GM23338 (cell line): ENCODE results near the gene CACNA1D.

Experiments used
- CREB1 ChIP-seq: fragments of 250-450 bp; sonication (Bioruptor Pico); IDR thresholded peaks from 2 replicates; pipeline ENCODE4 v1.5.0; 2020; ENCODE audit warnings: low read depth, mild to moderate bottlenecking, moderate library complexity
- EZH2 ChIP-seq: fragments of 200-600 bp; sonication (generic); IDR thresholded peaks from one replicate; pipeline ENCODE4 v1.8.0; 2017; ENCODE audit warnings: antibody characterized with exemption, mild to moderate bottlenecking, low read depth; ENCODE audit not compliant: unreplicated experiment
- EZH2phosphoT487 ChIP-seq: fragments of 200-600 bp; sonication (generic); IDR thresholded peaks from one replicate; pipeline ENCODE4 v1.8.1; 2018; ENCODE audit warnings: antibody characterized with exemption; ENCODE audit not compliant: unreplicated experiment
- JUNB ChIP-seq: IDR thresholded peaks from one replicate; pipeline ENCODE4 v1.6.1; 2016; ENCODE audit warnings: antibody characterized with exemption; ENCODE audit not compliant: unreplicated experiment
- NANOG ChIP-seq: IDR thresholded peaks from 2 replicates; pipeline ENCODE4 v1.6.1; 2016; ENCODE audit warnings: antibody characterized with exemption, borderline replicate concordance
- POLR2AphosphoS5 ChIP-seq: IDR thresholded peaks from 2 replicates; pipeline ENCODE4 v1.6.1; 2016; ENCODE audit warnings: antibody characterized with exemption, low read depth
- STAT1 ChIP-seq: IDR thresholded peaks from one replicate; pipeline ENCODE4 v1.6.1; 2016; ENCODE audit warnings: antibody characterized with exemption; ENCODE audit not compliant: unreplicated experiment
- ZNF114 ChIP-seq: fragments of 250-450 bp; sonication (Bioruptor Pico); IDR thresholded peaks from 2 replicates; pipeline ENCODE4 v1.5.0; 2020; ENCODE audit warnings: mild to moderate bottlenecking, moderate library complexity
- ZNF331 ChIP-seq: fragments of 250-450 bp; sonication (Bioruptor Pico); IDR thresholded peaks from 2 replicates; pipeline ENCODE4 v1.5.0; 2020; ENCODE audit warnings: low read depth, mild to moderate bottlenecking, moderate library complexity
- TF ChIP-seq, protein P1 (sequence below), 2 experiments: fragments of 200-600 bp in 1 of 2; sonication (generic) in 1 of 2; conservative IDR thresholded peaks; 2 replicates each; pipeline versions ENCODE4 v1.5.1 to v1.6.1; 2016 to 2017; ENCODE audit warnings: antibody characterized with exemption in 2 of 2, low read depth in 2 of 2, mild to moderate bottlenecking in 2 of 2, moderate library complexity in 1 of 2
- TF ChIP-seq, protein P2 (sequence below): IDR thresholded peaks from one replicate; pipeline ENCODE4 v1.6.1; 2018; ENCODE audit warnings: antibody characterized with exemption; ENCODE audit not compliant: unreplicated experiment
- TF ChIP-seq, protein P3 (sequence below): IDR thresholded peaks from 2 replicates; pipeline ENCODE4 v1.6.1; 2016; ENCODE audit warnings: antibody characterized with exemption

DNA sequence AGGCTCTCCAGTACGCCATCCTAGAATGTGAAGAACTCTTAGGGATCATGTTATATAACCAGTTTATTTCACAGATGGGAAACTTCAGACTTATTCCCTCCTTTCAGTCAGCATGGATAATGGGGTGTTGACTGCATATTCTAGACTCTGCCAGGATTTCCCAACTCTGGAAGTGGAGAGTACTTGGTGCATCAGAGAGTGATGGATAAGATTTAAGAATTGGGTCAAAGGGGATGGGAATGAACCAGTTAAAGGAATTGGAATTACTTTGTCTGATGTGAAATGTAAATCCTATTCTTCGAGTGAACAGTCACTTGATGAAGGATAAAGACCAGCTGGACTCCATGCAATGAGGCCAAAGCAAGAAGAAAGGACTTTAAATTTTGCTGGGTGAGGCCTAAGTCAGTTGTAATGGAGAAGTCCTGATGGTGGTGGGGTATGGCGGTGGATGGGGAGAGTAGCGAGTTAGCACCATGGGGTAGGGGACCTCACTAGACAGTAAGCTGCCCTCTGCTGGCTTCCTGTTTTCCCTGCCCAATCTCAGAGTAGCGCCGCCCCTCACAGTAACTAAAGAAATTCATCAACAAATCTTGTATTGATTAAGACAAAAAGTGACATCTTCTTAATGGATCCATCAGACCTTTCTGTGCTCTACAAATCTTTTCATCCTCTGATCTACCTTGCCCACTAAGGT is 7.3 kb upstream of the CACNA1D start:
- TF ChIP-seq, protein P1, sequence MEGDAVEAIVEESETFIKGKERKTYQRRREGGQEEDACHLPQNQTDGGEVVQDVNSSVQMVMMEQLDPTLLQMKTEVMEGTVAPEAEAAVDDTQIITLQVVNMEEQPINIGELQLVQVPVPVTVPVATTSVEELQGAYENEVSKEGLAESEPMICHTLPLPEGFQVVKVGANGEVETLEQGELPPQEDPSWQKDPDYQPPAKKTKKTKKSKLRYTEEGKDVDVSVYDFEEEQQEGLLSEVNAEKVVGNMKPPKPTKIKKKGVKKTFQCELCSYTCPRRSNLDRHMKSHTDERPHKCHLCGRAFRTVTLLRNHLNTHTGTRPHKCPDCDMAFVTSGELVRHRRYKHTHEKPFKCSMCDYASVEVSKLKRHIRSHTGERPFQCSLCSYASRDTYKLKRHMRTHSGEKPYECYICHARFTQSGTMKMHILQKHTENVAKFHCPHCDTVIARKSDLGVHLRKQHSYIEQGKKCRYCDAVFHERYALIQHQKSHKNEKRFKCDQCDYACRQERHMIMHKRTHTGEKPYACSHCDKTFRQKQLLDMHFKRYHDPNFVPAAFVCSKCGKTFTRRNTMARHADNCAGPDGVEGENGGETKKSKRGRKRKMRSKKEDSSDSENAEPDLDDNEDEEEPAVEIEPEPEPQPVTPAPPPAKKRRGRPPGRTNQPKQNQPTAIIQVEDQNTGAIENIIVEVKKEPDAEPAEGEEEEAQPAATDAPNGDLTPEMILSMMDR (conservative IDR thresholded peaks at IDR 0.05; ENCODE audit: low read depth in 2 of 2) = peak; percentile 49 to 60
- TF ChIP-seq EZH2 = no peak
- no peak for TF ChIP-seq EZH2phosphoT487
- no peak for TF ChIP-seq CREB1 (CRISPR knock-in tag)
- TF ChIP-seq, protein P2, sequence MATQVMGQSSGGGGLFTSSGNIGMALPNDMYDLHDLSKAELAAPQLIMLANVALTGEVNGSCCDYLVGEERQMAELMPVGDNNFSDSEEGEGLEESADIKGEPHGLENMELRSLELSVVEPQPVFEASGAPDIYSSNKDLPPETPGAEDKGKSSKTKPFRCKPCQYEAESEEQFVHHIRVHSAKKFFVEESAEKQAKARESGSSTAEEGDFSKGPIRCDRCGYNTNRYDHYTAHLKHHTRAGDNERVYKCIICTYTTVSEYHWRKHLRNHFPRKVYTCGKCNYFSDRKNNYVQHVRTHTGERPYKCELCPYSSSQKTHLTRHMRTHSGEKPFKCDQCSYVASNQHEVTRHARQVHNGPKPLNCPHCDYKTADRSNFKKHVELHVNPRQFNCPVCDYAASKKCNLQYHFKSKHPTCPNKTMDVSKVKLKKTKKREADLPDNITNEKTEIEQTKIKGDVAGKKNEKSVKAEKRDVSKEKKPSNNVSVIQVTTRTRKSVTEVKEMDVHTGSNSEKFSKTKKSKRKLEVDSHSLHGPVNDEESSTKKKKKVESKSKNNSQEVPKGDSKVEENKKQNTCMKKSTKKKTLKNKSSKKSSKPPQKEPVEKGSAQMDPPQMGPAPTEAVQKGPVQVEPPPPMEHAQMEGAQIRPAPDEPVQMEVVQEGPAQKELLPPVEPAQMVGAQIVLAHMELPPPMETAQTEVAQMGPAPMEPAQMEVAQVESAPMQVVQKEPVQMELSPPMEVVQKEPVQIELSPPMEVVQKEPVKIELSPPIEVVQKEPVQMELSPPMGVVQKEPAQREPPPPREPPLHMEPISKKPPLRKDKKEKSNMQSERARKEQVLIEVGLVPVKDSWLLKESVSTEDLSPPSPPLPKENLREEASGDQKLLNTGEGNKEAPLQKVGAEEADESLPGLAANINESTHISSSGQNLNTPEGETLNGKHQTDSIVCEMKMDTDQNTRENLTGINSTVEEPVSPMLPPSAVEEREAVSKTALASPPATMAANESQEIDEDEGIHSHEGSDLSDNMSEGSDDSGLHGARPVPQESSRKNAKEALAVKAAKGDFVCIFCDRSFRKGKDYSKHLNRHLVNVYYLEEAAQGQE = no peak
- no peak for TF ChIP-seq POLR2AphosphoS5
- TF ChIP-seq, protein P3, sequence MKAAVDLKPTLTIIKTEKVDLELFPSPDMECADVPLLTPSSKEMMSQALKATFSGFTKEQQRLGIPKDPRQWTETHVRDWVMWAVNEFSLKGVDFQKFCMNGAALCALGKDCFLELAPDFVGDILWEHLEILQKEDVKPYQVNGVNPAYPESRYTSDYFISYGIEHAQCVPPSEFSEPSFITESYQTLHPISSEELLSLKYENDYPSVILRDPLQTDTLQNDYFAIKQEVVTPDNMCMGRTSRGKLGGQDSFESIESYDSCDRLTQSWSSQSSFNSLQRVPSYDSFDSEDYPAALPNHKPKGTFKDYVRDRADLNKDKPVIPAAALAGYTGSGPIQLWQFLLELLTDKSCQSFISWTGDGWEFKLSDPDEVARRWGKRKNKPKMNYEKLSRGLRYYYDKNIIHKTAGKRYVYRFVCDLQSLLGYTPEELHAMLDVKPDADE = no peak
- no peak for TF ChIP-seq ZNF331 (CRISPR knock-in tag)
- no peak for TF ChIP-seq ZNF114 (CRISPR knock-in tag)
- TF ChIP-seq JUNB = no peak
- TF ChIP-seq NANOG = no peak
- TF ChIP-seq STAT1 = no peak
